MCF 10A (cell line): Measurements from ENCODE around the gene BAIAP2L2. TPM values are rescaled to one million over a fixed set of nuclear protein-coding genes. Genes with fewer than 3 reads are reported as not detected.

Experiments
- BruUV-seq: library from RNA; stranded (reverse); fragments of 400-500 nt; replicated peaks from 2 replicates; lab custom pipeline; 2021; lab: Mats Ljungman, UMichigan
- CTCF ChIA-PET: fragments of 300-600 bp; sonication (Branson Sonifier 250); formaldehyde crosslinking; extraction: SDS; loops from one replicate; lab custom pipeline; 2021; ENCODE audit warnings: antibody characterized with exemption, inconsistent platforms; lab: Yijun Ruan, JAX
- POLR2A ChIA-PET: fragments of 300-600, 350-650 bp; sonication (Branson Sonifier 250); formaldehyde crosslinking; extraction: SDS; loops from one replicate; lab custom pipeline; 2020; ENCODE audit warnings: antibody characterized with exemption, inconsistent platforms; lab: Yijun Ruan, JAX
- DNase-seq: peaks from one replicate; pipeline ENCODE4 v3.0.0-alpha.2; 2018; ENCODE audit not compliant: unreplicated experiment
- H3K27ac Mint-ChIP-seq: one replicate; pipeline ENCODE4 v1.8.0; 2022; ENCODE audit warnings: mild to moderate bottlenecking, low read depth, mixed read lengths; ENCODE audit not compliant: unreplicated experiment
- H3K27me3 Mint-ChIP-seq: one replicate; pipeline ENCODE4 v1.8.0; 2022; ENCODE audit warnings: mixed read lengths; ENCODE audit not compliant: insufficient read depth, unreplicated experiment
- H3K36me3 Mint-ChIP-seq: one replicate; pipeline ENCODE4 v1.8.0; 2022; ENCODE audit warnings: mild to moderate bottlenecking, moderate library complexity, mixed read lengths; ENCODE audit not compliant: insufficient read depth, unreplicated experiment
- H3K4me1 Mint-ChIP-seq: one replicate; pipeline ENCODE4 v1.8.0; 2022; ENCODE audit warnings: mixed read lengths; ENCODE audit not compliant: insufficient read depth, unreplicated experiment
- H3K4me3 Mint-ChIP-seq: one replicate; pipeline ENCODE4 v1.8.0; 2022; ENCODE audit warnings: mild to moderate bottlenecking, moderate library complexity, mixed read lengths; ENCODE audit not compliant: unreplicated experiment
- H3K9me3 Mint-ChIP-seq: one replicate; pipeline ENCODE4 v1.8.0; 2022; ENCODE audit warnings: mixed read lengths; ENCODE audit not compliant: unreplicated experiment
- CTCF ChIP-seq: fragments of 200-600 bp; IDR thresholded peaks from one replicate; pipeline ENCODE4 v1.8.0; 2022; ENCODE audit warnings: antibody characterized with exemption, mild to moderate bottlenecking; ENCODE audit not compliant: unreplicated experiment
- intact Hi-C: fragments of 100-400 bp; cut with micrococcal nuclease; formaldehyde crosslinking; loops from 2 replicates; pipeline ENCODE4 v1.14.1; 2022
- total RNA-seq: library from RNA; stranded (reverse); gene quantifications from 2 replicates; pipeline ENCODE4 v1.2.3, GENCODE V29; 2022

The BAIAP2L2 gene
- total RNA-seq, 1 experiment from 2014 or later = 7.1 TPM

- no peaks in the 10 kb centered on the region for H3K27me3 Mint-ChIP-seq
- CTCF ChIA-PET = interaction anchor here (1.3 kb wide), 1 partner anchor 28 kb away, joined by 4 read pairs; no protein-coding TSS in a partner anchor
- H3K4me3 Mint-ChIP-seq = no peak overlapping the region
- TF ChIP-seq CTCF = no peak
- DNase-seq = no peak
- BruUV-seq = no TSS peak
- H3K9me3 Mint-ChIP-seq = no peaks in the 10 kb centered on the region
- peaks cover 15% of the 10 kb centered on the region for H3K36me3 Mint-ChIP-seq
- peaks cover 11% of the 10 kb centered on the region for H3K4me1 Mint-ChIP-seq
- POLR2A ChIA-PET = interaction anchor here (1.2 kb wide), 1 partner anchor 37 kb away, joined by 4 read pairs; no protein-coding TSS in a partner anchor
- no peak overlapping the region for H3K27ac Mint-ChIP-seq
- intact Hi-C loops = no loop called here
Observed at GRCh38 chr22:38142606-38143005, 32.1 kb upstream of the BAIAP2L2 start.

- DNase-seq = no peak
- ChIA-PET POLR2A (interaction anchor here (1.3 kb wide), 1 partner anchor 39 kb away, joined by 3 read pairs; no protein-coding TSS in a partner anchor), CTCF (interaction anchor here (0.6 to 2.4 kb wide), 2 partner anchors 27 to 390 kb away, joined by 3 to 9 read pairs; no protein-coding TSS in a partner anchor)
- TF ChIP-seq CTCF = no peak
- Mint-ChIP-seq H3K4me1 (peaks cover 10% of the 10 kb centered on the region), H3K27ac (no peak overlapping the region), H3K9me3 (no peaks in the 10 kb centered on the region), H3K36me3 (peaks cover 15% of the 10 kb centered on the region), H3K27me3 (no peaks in the 10 kb centered on the region), H3K4me3 (no peak overlapping the region)
- intact Hi-C loops = no loop called here
- BruUV-seq = no TSS peak
Observed at GRCh38 chr22:38141217-38141973, 30.9 kb upstream of the BAIAP2L2 start.

GRCh38 chr22:38139901-38140300, 29.4 kb upstream of the BAIAP2L2 start:
- no peak for DNase-seq
- Mint-ChIP-seq H3K27me3 (no peaks in the 10 kb centered on the region), H3K9me3 (no peaks in the 10 kb centered on the region), H3K36me3 (peaks cover 15% of the 10 kb centered on the region), H3K27ac (no peak overlapping the region), H3K4me1 (peaks cover 17% of the 10 kb centered on the region), H3K4me3 (no peak overlapping the region)
- no TSS peak for BruUV-seq
- TF ChIP-seq CTCF = no peak
- intact Hi-C loops = no loop called here
- CTCF ChIA-PET = interaction anchor here (2.4 kb wide), 1 partner anchor 25 kb away, joined by 9 read pairs; no protein-coding TSS in a partner anchor
- POLR2A ChIA-PET = no interaction called here

GRCh38 chr22:38138961-38139360, 28.5 kb upstream of the BAIAP2L2 start:
- Mint-ChIP-seq H3K27me3 (no peaks in the 10 kb centered on the region), H3K36me3 (peaks cover 10% of the 10 kb centered on the region), H3K4me3 (no peak overlapping the region), H3K27ac (no peak overlapping the region), H3K9me3 (no peaks in the 10 kb centered on the region), H3K4me1 (peaks cover 17% of the 10 kb centered on the region)
- TF ChIP-seq CTCF = no peak
- ChIA-PET CTCF (interaction anchor here (2.4 kb wide), 1 partner anchor 24 kb away, joined by 9 read pairs; no protein-coding TSS in a partner anchor), POLR2A (no interaction called here)
- DNase-seq = no peak
- intact Hi-C loops = no loop called here
- no TSS peak for BruUV-seq
